HCT116 (cell line): Measurements from ENCODE around the gene NAT16. TPM values are rescaled to one million over a fixed set of nuclear protein-coding genes. Genes with fewer than 3 reads are reported as not detected.

Source experiments
- ATAC-seq: fragments of 200-7000 bp; cut with Tn5 transposase; 2 replicates; pipeline ENCODE4 v1.9.1; 2020; ENCODE audit warnings: mild to moderate bottlenecking, moderate library complexity
- BruUV-seq: library from RNA; stranded (reverse); fragments of 400-500 nt; replicated peaks from 2 replicates; lab custom pipeline; 2021; lab: Mats Ljungman, UMichigan
- CTCF ChIA-PET: fragments of 300-600 bp; sonication (Branson Sonifier 250); formaldehyde crosslinking; loops from one replicate; lab custom pipeline; 2021; ENCODE audit warnings: antibody characterized with exemption; lab: Charles Lee
- POLR2A ChIA-PET: fragments of 300-600, 350-600 bp; sonication (Branson Sonifier 250); formaldehyde crosslinking; loops from one replicate; lab custom pipeline; 2021; ENCODE audit warnings: antibody characterized with exemption; lab: Charles Lee
- RAD21 ChIA-PET, 2 experiments: fragments of 300-600 bp; sonication (Branson Sonifier 250); formaldehyde crosslinking; loops; one replicate each; lab custom pipeline; 2023; ENCODE audit warnings: low total read pairs in 2 of 2; ENCODE audit not compliant: uncharacterized antibody in 2 of 2, unreplicated experiment in 2 of 2, low non-redundant PET in 1 of 2; lab: Charles Lee
- DNase-seq: peaks from one replicate; pipeline ENCODE4 v3.0.0-alpha.2; 2010; ENCODE audit warnings: low read depth, low spot score
- H2AFZ ChIP-seq: fragments of 200-600 bp; shearing (Covaris generic), sonication (generic); 2 replicates; pipeline ENCODE4 v1.6.1; 2017; ENCODE audit warnings: low read depth, mixed run types, mixed read lengths, antibody characterized with exemption, low read length; ENCODE audit not compliant: poor library complexity, severe bottlenecking
- H3K27ac ChIP-seq: 2 replicates; pipeline ENCODE4 v1.5.1; 2012; ENCODE audit warnings: low read depth, low read length
- H3K27me3 ChIP-seq: fragments of 200-600 bp; sonication (generic); 2 replicates; pipeline ENCODE4 v1.6.1; 2016; ENCODE audit warnings: mixed run types, low read length, mixed read lengths; ENCODE audit not compliant: insufficient read depth
- H3K36me3 ChIP-seq, 2 experiments: fragments of 200-500 bp in 1 of 2; fragments of 200-600 bp in 1 of 2; sonication (Bioruptor generic) in 1 of 2; sonication (generic) in 1 of 2; 2 replicates each; pipeline versions ENCODE4 v1.5.1 to v1.6.1; 2014 to 2016; ENCODE audit warnings: low read length in 2 of 2, inconsistent platforms in 1 of 2, mixed read lengths in 1 of 2, mixed run types in 1 of 2; ENCODE audit not compliant: insufficient read depth in 2 of 2, control insufficient read depth in 1 of 2
- H3K4me1 ChIP-seq, 2 experiments: fragments of 200-600 bp in 1 of 2; sonication (generic) in 1 of 2; 2 replicates each; pipeline versions ENCODE4 v1.5.1 to v1.6.1; 2012 to 2017; ENCODE audit warnings: low read length in 2 of 2, inconsistent platforms in 1 of 2, mild to moderate bottlenecking in 1 of 2, mixed read lengths in 1 of 2, mixed run types in 1 of 2, moderate library complexity in 1 of 2; ENCODE audit not compliant: insufficient read depth in 2 of 2, control insufficient read depth in 1 of 2
- H3K4me2 ChIP-seq: fragments of 200-600 bp; sonication (generic); 2 replicates; pipeline ENCODE4 v1.6.1; 2017; ENCODE audit warnings: mixed run types, low read length, mixed read lengths
- H3K4me3 ChIP-seq, 2 experiments: fragments of 200-600 bp in 1 of 2; sonication (generic) in 1 of 2; replicated peaks in 1 of 2; 2 replicates each; pipeline ENCODE4 v1.5.1; 2011 to 2016; ENCODE audit warnings: low read length in 2 of 2, control low read depth in 1 of 2, low read depth in 1 of 2, mild to moderate bottlenecking in 1 of 2, mixed read lengths in 1 of 2, mixed run types in 1 of 2
- H3K79me2 ChIP-seq: fragments of 200-600 bp; sonication (generic); 2 replicates; pipeline ENCODE4 v1.6.1; 2017; ENCODE audit warnings: mild to moderate bottlenecking, mixed run types, low read length, moderate library complexity, mixed read lengths; ENCODE audit not compliant: insufficient read depth
- H3K9ac ChIP-seq: fragments of 200-600 bp; sonication (generic); 2 replicates; pipeline ENCODE4 v1.6.1; 2016; ENCODE audit warnings: low read length, mixed read lengths
- H3K9me2 ChIP-seq: fragments of 200-600 bp; sonication (generic), shearing (Covaris generic); 2 replicates; pipeline ENCODE4 v1.6.1; 2017; ENCODE audit warnings: mixed run types, mild to moderate bottlenecking, moderate library complexity; ENCODE audit not compliant: insufficient read depth
- H3K9me3 ChIP-seq, 2 experiments: fragments of 200-500 bp in 1 of 2; fragments of 200-600 bp in 1 of 2; sonication (Bioruptor generic) in 1 of 2; sonication (generic) in 1 of 2; 2 replicates each; pipeline ENCODE4 v1.6.1; 2014 to 2017; ENCODE audit warnings: low read length in 2 of 2, mixed read lengths in 2 of 2, inconsistent platforms in 1 of 2, low read depth in 1 of 2, mild to moderate bottlenecking in 1 of 2, mixed run types in 1 of 2, moderate library complexity in 1 of 2; ENCODE audit not compliant: control insufficient read depth in 1 of 2, insufficient read depth in 1 of 2
- H4K20me1 ChIP-seq: fragments of 200-600 bp; sonication (generic), shearing (Covaris generic); 2 replicates; pipeline ENCODE4 v1.6.1; 2017; ENCODE audit warnings: mixed run types, mild to moderate bottlenecking, moderate library complexity; ENCODE audit not compliant: insufficient read depth
- ATF3 ChIP-seq: IDR thresholded peaks from 2 replicates; pipeline ENCODE4 v1.6.1; 2012
- CBX3 ChIP-seq: IDR thresholded peaks from 2 replicates; pipeline ENCODE4 v1.6.1; 2012; ENCODE audit warnings: low read depth
- CEBPB ChIP-seq: IDR thresholded peaks from 2 replicates; pipeline ENCODE4 v1.6.1; 2012; ENCODE audit warnings: low read depth
- CTCF ChIP-seq, 3 experiments: fragments of 200-600 bp in 1 of 3; sonication (generic) in 1 of 3; IDR thresholded peaks in 2 of 3; conservative IDR thresholded peaks in 1 of 3; 2 replicates each; pipeline ENCODE4 v1.5.1; 2012 to 2017; ENCODE audit warnings: low read depth in 2 of 3, low read length in 2 of 3, antibody characterized with exemption in 1 of 3, borderline replicate concordance in 1 of 3, control low read depth in 1 of 3, mild to moderate bottlenecking in 1 of 3, mixed read lengths in 1 of 3, mixed run types in 1 of 3, moderate library complexity in 1 of 3; ENCODE audit not compliant: insufficient read depth in 1 of 3
- EGR1 ChIP-seq: IDR thresholded peaks from 2 replicates; pipeline ENCODE4 v1.6.1; 2012; ENCODE audit warnings: low read depth
- EZH2 ChIP-seq: fragments of 200-600 bp; sonication (generic); IDR thresholded peaks from 2 replicates; pipeline ENCODE4 v1.6.1; 2017; ENCODE audit warnings: antibody characterized with exemption, mixed run types
- EZH2phosphoT487 ChIP-seq: fragments of 200-600 bp; IDR thresholded peaks from 2 replicates; pipeline ENCODE4 v1.6.1; 2018; ENCODE audit warnings: antibody characterized with exemption, borderline replicate concordance
- JUND ChIP-seq: IDR thresholded peaks from 2 replicates; pipeline ENCODE4 v1.6.1; 2012
- MAX ChIP-seq: IDR thresholded peaks from 2 replicates; pipeline ENCODE4 v1.6.1; 2012
- POLR2A ChIP-seq: IDR thresholded peaks from 2 replicates; pipeline ENCODE4 v1.7.0; 2011; ENCODE audit warnings: borderline replicate concordance; ENCODE audit not compliant: insufficient read depth, insufficient read length; ENCODE audit errors: extremely low read depth
- POLR2AphosphoS5 ChIP-seq: IDR thresholded peaks from 2 replicates; pipeline ENCODE4 v1.6.1; 2011; ENCODE audit warnings: mild to moderate bottlenecking, low read depth, low read length, moderate library complexity
- RAD21 ChIP-seq: IDR thresholded peaks from 2 replicates; pipeline ENCODE4 v1.6.1; 2012; ENCODE audit warnings: low read depth, mild to moderate bottlenecking
- SIN3A ChIP-seq: IDR thresholded peaks from 2 replicates; pipeline ENCODE4 v1.6.1; 2012; ENCODE audit warnings: low read depth
- SP1 ChIP-seq: IDR thresholded peaks from 2 replicates; pipeline ENCODE4 v1.6.1; 2012; ENCODE audit warnings: low read depth
- SRF ChIP-seq: IDR thresholded peaks from 2 replicates; pipeline ENCODE4 v1.6.1; 2012; ENCODE audit warnings: low read depth
- TCF7L2 ChIP-seq: IDR thresholded peaks from 2 replicates; pipeline ENCODE4 v1.7.0; 2011; ENCODE audit warnings: borderline replicate concordance, inconsistent platforms; ENCODE audit not compliant: insufficient read depth, insufficient read length; ENCODE audit errors: extremely low read depth
- YY1 ChIP-seq: IDR thresholded peaks from 2 replicates; pipeline ENCODE4 v1.6.1; 2011; ENCODE audit warnings: low read length, low read depth, moderate library complexity, mild to moderate bottlenecking; ENCODE audit not compliant: insufficient replicate concordance; ENCODE audit errors: extremely low read depth
- ZBTB33 ChIP-seq: IDR thresholded peaks from 2 replicates; pipeline ENCODE4 v1.6.1; 2011; ENCODE audit warnings: mild to moderate bottlenecking, low read length, moderate library complexity; ENCODE audit not compliant: insufficient replicate concordance; ENCODE audit errors: extremely low read depth
- ZFX ChIP-seq: fragments of 450-650 bp; IDR thresholded peaks from 2 replicates; pipeline ENCODE4 v1.6.1; 2017
- ZNF274 ChIP-seq: fragments of 200-500 bp; sonication (Bioruptor generic); IDR thresholded peaks from 2 replicates; pipeline ENCODE4 v1.6.1; 2014; ENCODE audit warnings: mild to moderate bottlenecking, low read depth, low read length, inconsistent platforms
- intact Hi-C: fragments of 100-400 bp; cut with micrococcal nuclease; formaldehyde crosslinking; loops from 2 replicates; pipeline ENCODE4 v1.10.0; 2022
- total RNA-seq: library from RNA; stranded (reverse); gene quantifications from one replicate; pipeline ENCODE4 v1.2.1, GENCODE V29; 2021; ENCODE audit not compliant: unreplicated experiment

NAT16 gene
- total RNA-seq, 1 experiment from 2014 or later: 2.0 TPM

GRCh38 chr7:101156866-101157589 is 23.1 kb downstream of the NAT16 start:
- H3K4me3 ChIP-seq: peak overlapping the region in 1 of 2 experiments; percentile 85; a peak in 1 of 4 replicates
- ChIA-PET RAD21 (interaction anchor here (0.7 to 0.9 kb wide), 3 partner anchors 8 to 14 kb away, joined by 3 to 7 read pairs (median 3); partner anchors contain the start of gene VGF (in 2 of the 2)), POLR2A (interaction anchor here (0.7 to 2.8 kb wide), 10 partner anchors 8 to 183 kb away, joined by 3 to 11 read pairs (median 5); partner anchors contain the start of genes SERPINE1 and VGF), CTCF (interaction anchor here (0.8 to 4.4 kb wide), 13 partner anchors 9 to 262 kb away, joined by 3 to 44 read pairs (median 3); partner anchors contain the start of genes PLOD3, TRIM56, VGF and ZNHIT1)
- peak overlapping the region; percentile 94 for H3K9ac ChIP-seq
- H3K4me1 ChIP-seq: peaks cover 54 to 72% of the 10 kb centered on the region in 2 experiments
- no peaks in the 10 kb centered on the region for H3K9me2 ChIP-seq
- no peaks in the 10 kb centered on the region for H4K20me1 ChIP-seq
- TF ChIP-seq EZH2phosphoT487: no peak
- TF ChIP-seq MAX: no peak
- no peak for TF ChIP-seq TCF7L2
- TF ChIP-seq SRF: no peak
- no peak for TF ChIP-seq SP1
- TF ChIP-seq CBX3: no peak
- TF ChIP-seq EZH2: no peak
- TF ChIP-seq YY1: no peak
- no peak for TF ChIP-seq ZFX
- no peak for TF ChIP-seq CTCF (IDR thresholded peaks at IDR 0.05 in 2 of 3, conservative IDR thresholded peaks at IDR 0.05 in 1 of 3; ENCODE audit: borderline replicate concordance in 1 of 3, insufficient read depth in 1 of 3, low read depth in 2 of 3, low read length in 2 of 3)
- TF ChIP-seq EGR1: no peak
- no peak for TF ChIP-seq SIN3A
- TF ChIP-seq CEBPB: no peak
- TF ChIP-seq ATF3: no peak
- TF ChIP-seq POLR2AphosphoS5: no peak
- TF ChIP-seq POLR2A: no peak
- no peak for TF ChIP-seq ZNF274
- no peak for TF ChIP-seq ZBTB33
- no peak for TF ChIP-seq RAD21
- TF ChIP-seq JUND: no peak
- no peaks in the 10 kb centered on the region for H3K9me3 ChIP-seq
- intact Hi-C loops: no loop called here
- H3K27me3 ChIP-seq: no peaks in the 10 kb centered on the region
- H3K27ac ChIP-seq: peak overlapping the region; percentile 78
- H3K4me2 ChIP-seq: peak overlapping the region; percentile 98
- BruUV-seq: TSS peak; percentile 30
- no peak overlapping the region for H2AFZ ChIP-seq
- ATAC-seq (no peak), DNase-seq (no peak)
- peaks cover 43% of the 10 kb centered on the region for H3K79me2 ChIP-seq
- peaks cover 6 to 32% of the 10 kb centered on the region in 2 experiments; a peak in 3 of 4 replicates for H3K36me3 ChIP-seq
